HG03045 (cell line): Measurements from ENCODE around the gene CCNYL1.

Source experiments
- ATAC-seq: cut with Tn5 transposase; IDR thresholded peaks from one replicate; pipeline ENCODE4 v1.9.1; 2021; ENCODE audit warnings: mild to moderate bottlenecking, moderate library complexity; ENCODE audit not compliant: unreplicated experiment

Gene CCNYL1

DNA sequence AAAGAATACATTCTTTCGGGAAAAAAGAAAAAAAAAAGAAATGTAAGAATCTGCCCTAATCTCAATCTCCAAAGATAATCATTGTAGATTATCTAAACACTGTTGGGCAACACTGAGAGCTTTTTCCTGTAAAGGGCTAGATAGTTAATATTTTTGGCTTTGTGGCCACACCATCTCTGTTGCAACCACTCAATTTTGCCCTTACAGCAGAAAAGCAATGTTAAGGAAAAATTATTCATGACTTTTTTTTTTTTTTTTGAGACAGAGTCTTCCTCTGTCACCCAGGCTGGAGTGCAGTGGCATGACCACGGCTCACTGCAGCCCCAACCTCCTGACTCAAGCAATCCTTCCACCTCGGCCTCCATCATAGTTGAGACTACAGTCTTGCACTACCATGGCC is 75.6 kb downstream of the CCNYL1 start:
- no peak for ATAC-seq

DNA sequence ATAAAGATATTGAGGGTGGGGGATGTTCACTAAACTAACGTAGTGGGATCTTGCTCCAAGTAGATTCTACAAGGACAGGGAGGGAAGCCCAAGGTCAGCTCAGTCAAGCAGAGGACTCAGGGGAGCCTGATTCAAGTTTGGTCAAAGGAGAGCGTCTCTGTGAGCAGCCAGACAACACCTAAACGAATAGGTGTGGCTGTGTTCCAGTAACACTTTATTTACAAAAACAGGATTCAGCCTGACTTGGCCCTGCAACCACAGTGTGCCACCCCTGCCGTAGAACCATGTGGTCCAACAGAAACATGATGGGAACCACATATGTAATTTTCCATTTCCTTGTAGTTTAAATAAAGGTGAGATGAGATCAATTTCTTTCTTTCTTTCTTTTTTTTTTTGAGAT is 76.4 kb downstream of the CCNYL1 start:
- ATAC-seq = no peak

- no peak for ATAC-seq
Observed at GRCh38 chr2:207790898-207791297, 79.5 kb downstream of the CCNYL1 start.

DNA sequence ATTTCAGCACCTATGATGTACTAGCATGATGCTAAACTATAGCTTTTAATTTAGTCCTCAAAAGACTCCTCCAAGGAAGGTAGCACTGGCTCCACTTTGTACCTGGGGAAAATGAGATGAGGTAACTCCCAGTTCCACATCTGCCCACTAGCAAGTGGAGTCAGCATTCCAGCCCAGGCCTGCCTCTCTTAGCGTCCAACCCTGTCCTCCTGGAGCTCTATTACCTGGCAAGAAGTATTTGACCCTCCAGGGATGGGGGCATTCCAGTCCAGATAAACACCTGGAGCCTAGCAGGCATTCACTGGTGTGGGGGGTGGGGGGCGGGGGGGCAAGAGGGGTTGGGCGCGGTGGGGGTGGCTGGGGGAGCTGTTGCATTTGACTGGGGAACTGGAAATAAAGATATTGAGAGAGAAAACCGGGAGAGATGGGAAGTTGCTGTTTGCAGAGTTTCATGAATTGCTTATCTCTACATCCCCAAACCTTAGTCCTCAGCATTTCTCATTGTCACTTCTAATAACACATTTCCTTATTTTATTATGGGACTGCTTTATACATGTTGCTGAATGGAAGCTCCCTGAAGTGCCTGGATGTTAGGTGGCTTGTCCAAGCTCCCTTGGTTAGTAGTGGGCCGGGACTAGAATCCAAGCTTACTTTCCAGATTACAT is 80.3 kb downstream of the CCNYL1 start:
- ATAC-seq = no peak

- ATAC-seq = no peak
Observed at GRCh38 chr2:207792244-207792785, 80.9 kb downstream of the CCNYL1 start.

GRCh38 chr2:207796585-207797350 is 85.3 kb downstream of the CCNYL1 start:
- ATAC-seq = no peak

- ATAC-seq = no peak
Observed at GRCh38 chr2:207801259-207801658, 89.8 kb downstream of the CCNYL1 start.

GRCh38 chr2:207802650-207803049 is 91.2 kb downstream of the CCNYL1 start:
- no peak for ATAC-seq
